GM15510 (cell line): ENCODE measurements around the gene CCL3.

Source experiments
- POLR2A ChIP-seq: IDR thresholded peaks from 3 replicates; pipeline ENCODE4 v1.6.1; 2011; ENCODE audit warnings: borderline replicate concordance; ENCODE audit not compliant: insufficient read length; ENCODE audit errors: extremely low read depth

The CCL3 gene

DNA sequence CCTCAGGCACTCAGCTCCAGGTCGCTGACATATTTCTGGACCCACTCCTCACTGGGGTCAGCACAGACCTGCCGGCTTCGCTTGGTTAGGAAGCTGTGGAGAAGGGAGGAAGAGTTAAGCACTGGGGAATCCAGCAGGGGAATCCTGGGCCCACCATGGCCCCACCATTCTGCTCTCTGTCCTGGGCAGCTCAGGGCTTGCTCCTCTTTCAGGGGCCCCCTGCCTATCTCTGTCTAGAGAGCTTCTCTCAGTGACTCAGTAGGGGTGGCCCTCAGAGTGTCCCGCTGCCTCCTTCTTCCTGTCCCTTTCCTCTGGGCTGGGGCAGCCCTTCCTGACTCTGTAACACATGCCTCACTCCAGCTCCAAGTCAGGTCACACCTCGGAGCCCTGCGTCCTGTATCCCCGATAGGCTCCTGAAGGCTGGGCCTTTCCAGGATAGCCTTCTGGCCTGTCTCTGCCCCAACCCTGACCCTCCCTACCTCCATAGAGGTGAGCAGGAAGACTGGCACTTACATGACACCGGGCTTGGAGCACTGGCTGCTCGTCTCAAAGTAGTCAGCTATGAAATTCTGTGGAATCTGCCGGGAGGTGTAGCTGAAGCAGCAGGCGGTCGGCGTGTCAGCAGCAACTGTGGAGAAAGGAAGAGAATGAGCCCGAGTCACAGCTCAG lies 1.1 kb downstream of the CCL3 start:
- peak; percentile 40 for TF ChIP-seq POLR2A

DNA sequence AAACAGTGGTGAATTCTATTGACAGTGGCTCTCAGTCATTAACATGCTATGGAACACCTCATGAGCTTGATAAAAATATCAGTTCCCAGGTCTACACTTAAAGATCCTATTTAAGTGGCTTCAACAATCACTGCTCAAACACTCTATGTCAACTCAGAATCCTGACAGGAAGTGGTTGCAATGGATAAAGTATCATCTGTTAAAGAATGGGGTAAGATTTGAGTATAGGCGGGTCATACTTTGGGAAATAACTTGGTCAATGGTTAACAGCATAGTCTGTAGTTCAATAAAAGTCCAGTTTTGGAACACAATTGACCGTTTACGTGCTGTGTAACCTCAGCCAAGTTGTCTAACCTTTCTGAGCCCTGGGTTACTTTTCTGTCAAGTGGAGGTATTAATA lies 2.5 kb downstream of the CCL3 start:
- peak; percentile 28 for TF ChIP-seq POLR2A

DNA sequence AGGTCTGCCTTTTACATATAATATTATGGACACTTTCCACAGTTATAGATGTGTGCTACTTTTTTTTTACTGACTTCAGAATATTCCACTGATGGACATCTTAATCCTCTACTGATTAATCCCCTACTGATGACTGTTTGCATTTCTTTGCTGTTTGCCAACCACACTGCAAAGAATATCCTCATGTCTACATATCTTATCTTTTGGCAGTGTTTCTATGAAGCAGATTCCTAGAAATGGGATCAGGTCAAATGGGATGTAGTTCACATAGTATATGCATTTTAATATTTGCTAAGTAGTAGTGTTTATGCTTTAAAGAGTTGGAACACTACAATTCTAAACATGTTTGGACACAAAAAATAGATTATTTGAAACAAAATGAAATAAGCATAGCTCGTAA lies 3.2 kb downstream of the CCL3 start:
- no peak for TF ChIP-seq POLR2A

DNA sequence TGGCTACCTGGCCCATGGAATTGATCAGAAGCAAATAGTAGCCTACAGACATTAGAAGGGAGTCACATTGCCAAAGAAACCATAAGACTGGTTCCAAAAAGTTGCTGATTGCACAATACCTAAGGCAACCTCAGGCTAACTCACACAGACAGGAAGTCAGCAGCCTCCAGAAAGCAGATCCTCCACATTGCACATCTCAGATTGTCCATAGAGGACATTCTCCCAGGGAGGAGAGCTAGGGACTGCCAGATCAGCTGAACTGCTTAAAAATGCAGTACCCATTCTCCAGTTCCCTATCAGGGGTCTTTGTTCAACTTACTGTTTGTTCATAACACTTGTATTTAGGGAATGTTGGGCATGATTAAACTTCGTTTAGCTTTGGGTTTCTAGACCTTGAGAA lies 4.2 kb downstream of the CCL3 start:
- no peak for TF ChIP-seq POLR2A

DNA sequence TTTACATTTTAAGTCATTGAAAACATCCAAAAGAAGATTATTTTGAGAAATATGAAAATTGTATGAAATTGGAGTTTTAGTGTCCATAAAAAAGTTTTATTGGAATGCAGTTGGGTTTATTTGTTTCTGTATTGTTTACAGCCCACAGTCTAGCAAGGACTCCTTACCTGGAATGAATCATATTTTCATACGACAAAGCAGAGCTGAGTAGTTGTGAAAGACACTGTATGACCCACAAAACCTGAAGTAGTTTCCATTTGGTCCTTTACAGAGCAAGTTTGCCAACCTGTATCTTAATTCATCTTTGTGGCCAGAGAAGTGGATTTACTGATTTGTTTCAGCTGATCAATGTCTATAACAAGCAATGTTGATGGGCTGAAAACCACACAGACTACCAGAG lies 15.6 kb downstream of the CCL3 start:
- no peak for TF ChIP-seq POLR2A

DNA sequence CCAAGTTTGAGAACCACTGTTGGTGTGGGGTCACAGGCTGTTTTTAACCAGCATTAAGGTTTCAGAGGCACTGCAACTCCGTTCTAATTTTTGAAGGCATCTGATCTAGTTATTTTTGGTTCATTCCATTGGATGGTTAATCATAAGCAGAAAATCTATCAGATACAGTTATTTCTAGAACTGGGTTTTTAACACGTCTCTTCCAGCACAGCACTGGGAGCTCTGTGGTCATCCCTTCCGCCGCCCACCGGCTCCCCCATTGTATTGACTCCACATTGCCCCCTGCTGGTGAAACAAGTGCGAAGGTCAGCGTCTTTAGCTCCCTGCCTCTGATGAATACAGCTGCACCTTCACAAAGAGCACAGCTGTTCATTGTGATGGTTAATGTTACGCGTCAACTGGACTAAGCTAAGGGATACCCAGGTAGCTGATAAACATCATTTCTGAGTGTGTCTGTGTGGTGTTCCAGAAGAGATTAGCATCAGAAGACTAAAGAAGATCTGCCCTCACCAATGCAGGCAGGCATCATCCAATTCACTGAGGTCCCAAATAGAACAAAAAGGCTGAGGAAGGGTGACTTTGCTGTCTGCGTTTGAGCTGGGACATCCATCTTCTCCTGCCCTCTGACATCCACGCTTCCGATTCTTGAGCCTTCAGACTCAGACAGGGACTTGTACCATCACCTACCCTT lies 17.4 kb downstream of the CCL3 start:
- no peak for TF ChIP-seq POLR2A

DNA sequence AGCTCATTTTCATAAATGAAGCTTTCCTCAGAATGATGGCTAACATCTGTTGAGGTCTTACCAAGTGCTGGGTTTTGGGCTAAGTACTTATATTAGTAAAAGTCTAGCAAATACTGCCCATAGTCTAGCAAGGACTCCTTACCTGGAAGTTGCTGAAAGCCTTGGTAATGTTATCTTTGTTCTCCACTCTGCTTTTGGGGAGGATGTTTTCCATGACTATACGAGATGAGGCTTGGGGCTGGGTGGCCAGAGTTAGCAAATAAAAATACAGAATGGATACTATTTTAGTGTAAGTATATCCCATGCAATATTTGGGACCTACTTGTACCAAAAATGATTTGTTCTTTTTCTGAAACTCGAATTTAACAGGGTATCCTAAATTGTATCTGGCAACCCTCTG lies 18.2 kb downstream of the CCL3 start:
- no peak for TF ChIP-seq POLR2A

DNA sequence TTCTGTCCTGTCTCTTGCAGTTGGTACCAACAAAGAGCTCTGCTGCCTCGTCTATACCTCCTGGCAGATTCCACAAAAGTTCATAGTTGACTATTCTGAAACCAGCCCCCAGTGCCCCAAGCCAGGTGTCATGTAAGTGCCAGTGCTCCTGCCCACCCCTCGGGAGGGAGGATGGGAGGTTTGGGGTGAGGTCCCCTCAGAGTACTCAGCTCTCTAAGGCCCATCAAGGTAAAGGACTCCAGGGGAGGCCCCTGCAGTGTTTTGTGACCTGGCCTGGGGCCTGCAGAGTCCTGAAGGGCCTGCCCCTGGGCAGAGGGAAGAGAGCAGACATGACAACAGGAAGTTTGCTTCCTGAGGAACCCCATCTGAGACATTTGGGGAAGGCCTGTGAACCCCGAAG lies 19.5 kb downstream of the CCL3 start:
- TF ChIP-seq POLR2A, result no peak

DNA sequence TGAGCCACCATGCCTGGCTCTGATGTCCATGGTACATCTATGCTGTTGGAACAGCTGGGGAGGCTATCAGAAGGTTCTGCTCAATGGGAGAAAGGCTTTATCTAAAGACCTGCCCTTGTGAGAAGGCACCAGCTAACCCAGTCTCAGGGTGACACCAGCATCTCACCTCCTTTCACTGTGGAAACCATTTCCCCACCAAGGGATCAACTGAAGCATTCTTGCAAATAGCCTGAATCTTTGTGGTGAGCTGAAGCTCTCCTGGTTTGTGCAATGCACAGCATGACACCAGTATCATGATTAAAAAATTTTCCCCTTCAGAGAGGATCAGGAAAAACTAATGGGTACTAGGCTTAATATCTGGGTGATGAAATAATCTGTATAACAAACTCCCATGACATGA lies 20.8 kb downstream of the CCL3 start:
- TF ChIP-seq POLR2A, result no peak

DNA sequence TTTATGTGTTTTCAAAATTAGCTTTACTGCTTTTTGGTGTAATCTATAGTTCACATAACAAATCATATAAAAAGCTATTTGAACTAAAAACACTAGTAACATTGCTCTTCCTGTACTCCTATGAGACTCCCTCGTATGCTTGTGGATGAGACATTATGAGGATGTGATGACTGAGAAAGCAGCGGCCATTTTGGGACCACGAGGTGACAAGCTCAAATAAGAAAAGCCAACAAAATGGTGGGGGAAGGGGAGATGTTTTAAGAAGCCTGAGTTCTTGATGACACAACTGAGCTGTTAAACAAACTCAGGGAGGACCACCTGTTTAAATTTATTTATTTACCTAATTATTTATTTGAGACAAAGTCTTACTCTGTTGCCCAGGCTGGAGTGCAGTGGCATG lies 21.4 kb downstream of the CCL3 start:
- no peak for TF ChIP-seq POLR2A

DNA sequence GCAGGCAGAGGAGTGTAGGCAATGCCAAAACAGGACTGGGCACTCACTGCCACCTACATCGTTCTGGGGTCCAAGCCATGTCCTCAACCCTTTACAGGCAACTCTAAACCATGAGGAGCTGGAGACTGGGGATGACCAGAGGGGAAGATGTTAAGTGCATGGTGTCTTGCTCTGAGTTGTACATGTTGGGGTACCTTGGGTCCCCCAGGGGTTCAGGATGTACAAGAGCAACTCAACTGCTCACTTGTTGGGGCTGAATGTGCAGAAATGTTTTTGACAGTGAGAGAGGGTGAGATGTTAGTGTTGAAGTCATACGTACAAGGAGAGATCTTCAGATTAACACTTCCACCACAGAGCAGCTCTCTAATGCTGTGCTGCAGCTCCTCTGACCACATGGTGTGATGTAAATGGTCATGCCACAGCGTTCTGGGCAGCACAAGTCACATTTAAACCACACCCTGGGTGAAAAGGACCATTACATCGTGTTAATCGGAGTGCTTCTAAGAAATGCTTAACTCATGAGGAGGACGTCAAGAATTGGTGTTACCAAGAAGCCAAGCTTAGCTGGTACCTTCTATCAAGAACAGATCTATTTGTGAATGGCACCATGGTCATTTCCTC lies 23.5 kb downstream of the CCL3 start:
- TF ChIP-seq POLR2A, result no peak

DNA sequence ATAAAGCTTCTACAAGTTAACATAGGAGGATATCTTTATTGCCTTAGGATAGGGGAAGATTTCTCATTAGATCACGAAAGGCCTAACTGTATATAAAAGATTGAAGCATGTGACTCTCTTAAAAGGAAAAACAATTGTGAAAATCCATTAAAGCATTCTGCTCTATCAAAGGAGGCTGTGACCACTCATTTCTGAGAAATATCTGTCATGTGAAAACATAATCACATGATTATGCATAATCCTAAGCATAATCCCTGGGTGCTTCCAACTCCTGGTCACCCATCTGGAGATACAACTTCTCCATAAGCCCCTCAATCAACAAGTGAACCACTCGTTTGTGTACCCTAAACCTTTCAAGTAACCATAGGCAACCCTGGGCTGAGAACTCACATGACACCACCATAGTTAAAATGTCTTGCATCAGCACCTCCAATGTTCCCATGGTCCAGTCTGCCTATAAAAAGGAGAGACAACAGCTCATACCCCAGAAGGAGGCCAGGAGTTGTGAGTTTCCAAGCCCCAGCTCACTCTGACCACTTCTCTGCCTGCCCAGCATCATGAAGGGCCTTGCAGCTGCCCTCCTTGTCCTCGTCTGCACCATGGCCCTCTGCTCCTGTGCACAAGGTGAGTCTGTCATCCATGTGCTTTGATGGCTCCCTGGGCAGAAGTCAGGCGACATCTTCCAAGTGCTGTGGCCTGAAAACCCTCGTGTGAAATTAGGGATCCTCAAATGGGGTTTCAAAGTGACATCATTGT lies 26.0 kb downstream of the CCL3 start, which contains the start of gene CCL18:
Gene CCL18, plus strand, starts transcription at position 487 of the 756 bp plus-strand sequence. Its CDS starts 71 bp downstream, at position 558.
- TF ChIP-seq POLR2A, result no peak

DNA sequence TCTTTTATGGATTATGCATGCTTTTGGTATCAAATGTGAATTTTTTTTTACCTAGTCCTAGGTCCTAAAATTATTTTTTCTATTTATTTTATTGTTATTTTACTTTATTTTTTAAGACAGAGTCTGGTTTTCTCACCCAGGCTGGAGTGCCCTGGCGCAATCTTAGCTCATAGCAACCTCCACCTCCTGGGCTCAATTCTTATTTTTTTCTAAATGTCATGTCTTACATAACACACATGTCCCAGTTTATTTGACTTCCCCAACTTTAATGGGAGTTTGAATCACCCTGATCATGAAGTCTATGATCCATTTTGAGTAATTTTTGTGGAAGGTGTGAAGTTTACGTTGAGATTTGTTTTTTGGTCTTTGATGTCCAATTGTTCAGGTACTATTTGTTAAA lies 29.1 kb downstream of the CCL3 start:
- no peak for TF ChIP-seq POLR2A

DNA sequence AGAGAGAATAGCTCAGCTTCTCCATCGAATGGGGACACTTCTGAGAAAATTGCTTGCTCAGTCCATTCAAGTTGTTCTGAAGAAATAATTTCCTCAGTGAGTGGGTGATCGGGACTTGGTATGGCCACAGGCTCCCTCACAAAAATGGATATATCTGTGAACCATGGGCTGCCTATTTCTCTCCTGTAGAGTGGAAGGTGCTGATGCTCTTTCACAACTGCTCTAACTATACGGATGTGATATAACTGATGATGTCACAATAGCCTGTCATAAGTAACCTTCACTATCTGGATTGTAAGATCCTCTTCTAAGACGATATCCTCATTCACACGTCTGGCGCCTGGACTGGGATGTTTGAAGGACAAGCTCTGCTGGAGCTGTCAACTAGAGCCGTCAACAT lies 30.5 kb downstream of the CCL3 start:
- TF ChIP-seq POLR2A, result no peak

DNA sequence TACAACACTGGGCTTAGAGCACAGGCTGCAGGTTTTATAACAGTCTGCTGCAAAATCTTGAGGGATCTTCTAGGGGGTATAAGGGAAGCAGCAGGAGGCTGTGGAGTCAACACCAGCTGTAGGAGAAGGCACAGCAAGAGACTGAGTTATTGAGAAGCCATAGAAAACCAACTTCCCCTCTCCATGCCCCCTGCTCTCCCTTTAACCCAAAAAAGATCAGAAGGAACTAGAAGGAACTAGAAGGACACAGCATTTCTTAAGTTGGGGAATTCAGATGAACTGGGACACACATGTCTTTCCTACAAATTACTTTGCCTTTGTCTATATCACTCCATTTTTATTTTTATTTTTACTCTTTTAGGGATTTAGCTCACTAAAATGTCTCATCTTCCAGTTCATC lies 32.0 kb downstream of the CCL3 start:
- no peak for TF ChIP-seq POLR2A
